ENCODE results near the gene MT1M.

Gene MT1M

DNA sequence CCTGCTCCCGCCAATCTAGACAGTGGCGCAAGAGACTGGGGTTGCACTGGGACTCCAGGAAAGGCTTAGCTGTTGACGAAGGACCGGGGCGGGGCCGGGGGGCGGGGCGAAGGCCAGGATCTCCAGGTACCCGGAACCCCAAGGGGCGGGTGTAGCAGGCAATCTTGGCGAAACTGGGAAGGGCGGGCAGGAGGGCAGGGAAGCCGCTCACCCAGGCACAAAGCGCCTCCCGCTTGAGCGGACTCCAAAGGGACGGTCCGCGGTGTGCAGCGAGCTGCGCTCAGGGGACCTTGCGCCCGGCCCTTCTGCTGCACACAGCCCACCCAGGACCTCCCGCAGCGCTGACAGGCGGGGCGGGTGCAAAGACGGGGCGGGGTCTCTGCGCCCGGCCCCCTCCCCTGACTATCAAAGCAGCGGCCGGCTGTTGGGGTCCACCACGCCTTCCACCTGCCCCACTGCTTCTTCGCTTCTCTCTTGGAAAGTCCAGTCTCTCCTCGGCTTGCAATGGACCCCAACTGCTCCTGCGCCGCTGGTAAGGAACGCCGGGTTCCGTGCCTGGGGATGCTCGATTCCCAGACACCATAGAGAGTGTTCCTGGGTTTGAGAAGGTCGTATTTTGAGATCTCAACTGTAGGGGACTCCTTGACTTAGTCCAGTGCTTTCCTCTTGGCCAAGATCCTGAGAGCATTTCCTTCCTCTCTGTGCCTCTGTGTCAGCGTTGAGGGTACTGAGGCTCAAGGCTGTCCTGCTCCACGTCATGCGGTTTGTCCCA is 25.3 kb downstream of the MT1M start, which contains the start of gene MT1F (continued):
- TF ChIP-seq, protein P1, sequence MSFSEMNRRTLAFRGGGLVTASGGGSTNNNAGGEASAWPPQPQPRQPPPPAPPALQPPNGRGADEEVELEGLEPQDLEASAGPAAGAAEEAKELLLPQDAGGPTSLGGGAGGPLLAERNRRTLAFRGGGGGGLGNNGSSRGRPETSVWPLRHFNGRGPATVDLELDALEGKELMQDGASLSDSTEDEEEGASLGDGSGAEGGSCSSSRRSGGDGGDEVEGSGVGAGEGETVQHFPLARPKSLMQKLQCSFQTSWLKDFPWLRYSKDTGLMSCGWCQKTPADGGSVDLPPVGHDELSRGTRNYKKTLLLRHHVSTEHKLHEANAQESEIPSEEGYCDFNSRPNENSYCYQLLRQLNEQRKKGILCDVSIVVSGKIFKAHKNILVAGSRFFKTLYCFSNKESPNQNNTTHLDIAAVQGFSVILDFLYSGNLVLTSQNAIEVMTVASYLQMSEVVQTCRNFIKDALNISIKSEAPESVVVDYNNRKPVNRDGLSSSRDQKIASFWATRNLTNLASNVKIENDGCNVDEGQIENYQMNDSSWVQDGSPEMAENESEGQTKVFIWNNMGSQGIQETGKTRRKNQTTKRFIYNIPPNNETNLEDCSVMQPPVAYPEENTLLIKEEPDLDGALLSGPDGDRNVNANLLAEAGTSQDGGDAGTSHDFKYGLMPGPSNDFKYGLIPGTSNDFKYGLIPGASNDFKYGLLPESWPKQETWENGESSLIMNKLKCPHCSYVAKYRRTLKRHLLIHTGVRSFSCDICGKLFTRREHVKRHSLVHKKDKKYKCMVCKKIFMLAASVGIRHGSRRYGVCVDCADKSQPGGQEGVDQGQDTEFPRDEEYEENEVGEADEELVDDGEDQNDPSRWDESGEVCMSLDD (tag by site-specific recombination; IDR thresholded peaks at IDR 0.05) = no peak
- TF ChIP-seq ZNF837 (tag by site-specific recombination; IDR thresholded peaks at IDR 0.05) (no peak), ZNF626 (tag by site-specific recombination; IDR thresholded peaks at IDR 0.05) (no peak), ZNF501 (tag by site-specific recombination; IDR thresholded peaks at IDR 0.05) (no peak), ZNF324 (tag by site-specific recombination; IDR thresholded peaks at IDR 0.05) (no peak), ZNF600 (tag by site-specific recombination; IDR thresholded peaks at IDR 0.05) (peak; percentile 77), SP2 (tag by site-specific recombination; IDR thresholded peaks at IDR 0.05) (peak; percentile 79), GLIS1 (tag by site-specific recombination; IDR thresholded peaks at IDR 0.05) (peak; percentile 79), ZNF623 (tag by site-specific recombination; IDR thresholded peaks at IDR 0.05) (no peak), ZNF10 (tag by site-specific recombination; IDR thresholded peaks at IDR 0.05) (no peak), KLF16 (tag by site-specific recombination; IDR thresholded peaks at IDR 0.05) (peak; percentile 57), ZNF473 (tag by site-specific recombination; IDR thresholded peaks at IDR 0.05) (no peak), FEZF1 (tag by site-specific recombination; IDR thresholded peaks at IDR 0.05) (no peak), MEIS1 (CRISPR knock-in tag; IDR thresholded peaks at IDR 0.05; ENCODE audit: borderline replicate concordance) (no peak), ZNF211 (tag by site-specific recombination; IDR thresholded peaks at IDR 0.05; ENCODE audit: low read depth) (no peak), ZNF169 (tag by site-specific recombination; IDR thresholded peaks at IDR 0.05) (no peak), PRDM4 (tag by site-specific recombination; IDR thresholded peaks at IDR 0.05) (no peak), TRIM28 (IDR thresholded peaks at IDR 0.05; ENCODE audit: borderline replicate concordance, low read length) (no peak), ZNF23 (tag by site-specific recombination; IDR thresholded peaks at IDR 0.05; ENCODE audit: borderline replicate concordance) (no peak), IKZF3 (tag by site-specific recombination; IDR thresholded peaks at IDR 0.05) (no peak), ZNF133 (tag by site-specific recombination; IDR thresholded peaks at IDR 0.05) (no peak), ZNF2 (tag by site-specific recombination; IDR thresholded peaks at IDR 0.05) (no peak), ZNF394 (tag by site-specific recombination; IDR thresholded peaks at IDR 0.05; ENCODE audit: borderline replicate concordance) (no peak)
- TF ChIP-seq, protein P2, sequence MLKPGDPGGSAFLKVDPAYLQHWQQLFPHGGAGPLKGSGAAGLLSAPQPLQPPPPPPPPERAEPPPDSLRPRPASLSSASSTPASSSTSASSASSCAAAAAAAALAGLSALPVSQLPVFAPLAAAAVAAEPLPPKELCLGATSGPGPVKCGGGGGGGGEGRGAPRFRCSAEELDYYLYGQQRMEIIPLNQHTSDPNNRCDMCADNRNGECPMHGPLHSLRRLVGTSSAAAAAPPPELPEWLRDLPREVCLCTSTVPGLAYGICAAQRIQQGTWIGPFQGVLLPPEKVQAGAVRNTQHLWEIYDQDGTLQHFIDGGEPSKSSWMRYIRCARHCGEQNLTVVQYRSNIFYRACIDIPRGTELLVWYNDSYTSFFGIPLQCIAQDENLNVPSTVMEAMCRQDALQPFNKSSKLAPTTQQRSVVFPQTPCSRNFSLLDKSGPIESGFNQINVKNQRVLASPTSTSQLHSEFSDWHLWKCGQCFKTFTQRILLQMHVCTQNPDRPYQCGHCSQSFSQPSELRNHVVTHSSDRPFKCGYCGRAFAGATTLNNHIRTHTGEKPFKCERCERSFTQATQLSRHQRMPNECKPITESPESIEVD (tag by site-specific recombination; IDR thresholded peaks at IDR 0.05) = no peak
- TF ChIP-seq, protein P3, sequence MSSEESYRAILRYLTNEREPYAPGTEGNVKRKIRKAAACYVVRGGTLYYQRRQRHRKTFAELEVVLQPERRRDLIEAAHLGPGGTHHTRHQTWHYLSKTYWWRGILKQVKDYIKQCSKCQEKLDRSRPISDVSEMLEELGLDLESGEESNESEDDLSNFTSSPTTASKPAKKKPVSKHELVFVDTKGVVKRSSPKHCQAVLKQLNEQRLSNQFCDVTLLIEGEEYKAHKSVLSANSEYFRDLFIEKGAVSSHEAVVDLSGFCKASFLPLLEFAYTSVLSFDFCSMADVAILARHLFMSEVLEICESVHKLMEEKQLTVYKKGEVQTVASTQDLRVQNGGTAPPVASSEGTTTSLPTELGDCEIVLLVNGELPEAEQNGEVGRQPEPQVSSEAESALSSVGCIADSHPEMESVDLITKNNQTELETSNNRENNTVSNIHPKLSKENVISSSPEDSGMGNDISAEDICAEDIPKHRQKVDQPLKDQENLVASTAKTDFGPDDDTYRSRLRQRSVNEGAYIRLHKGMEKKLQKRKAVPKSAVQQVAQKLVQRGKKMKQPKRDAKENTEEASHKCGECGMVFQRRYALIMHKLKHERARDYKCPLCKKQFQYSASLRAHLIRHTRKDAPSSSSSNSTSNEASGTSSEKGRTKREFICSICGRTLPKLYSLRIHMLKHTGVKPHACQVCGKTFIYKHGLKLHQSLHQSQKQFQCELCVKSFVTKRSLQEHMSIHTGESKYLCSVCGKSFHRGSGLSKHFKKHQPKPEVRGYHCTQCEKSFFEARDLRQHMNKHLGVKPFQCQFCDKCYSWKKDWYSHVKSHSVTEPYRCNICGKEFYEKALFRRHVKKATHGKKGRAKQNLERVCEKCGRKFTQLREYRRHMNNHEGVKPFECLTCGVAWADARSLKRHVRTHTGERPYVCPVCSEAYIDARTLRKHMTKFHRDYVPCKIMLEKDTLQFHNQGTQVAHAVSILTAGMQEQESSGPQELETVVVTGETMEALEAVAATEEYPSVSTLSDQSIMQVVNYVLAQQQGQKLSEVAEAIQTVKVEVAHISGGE (tag by site-specific recombination; conservative IDR thresholded peaks at IDR 0.05; ENCODE audit: low read depth) = peak; percentile 26; the same call in 1 of the 2 replicates
- TF ChIP-seq, protein P4, sequence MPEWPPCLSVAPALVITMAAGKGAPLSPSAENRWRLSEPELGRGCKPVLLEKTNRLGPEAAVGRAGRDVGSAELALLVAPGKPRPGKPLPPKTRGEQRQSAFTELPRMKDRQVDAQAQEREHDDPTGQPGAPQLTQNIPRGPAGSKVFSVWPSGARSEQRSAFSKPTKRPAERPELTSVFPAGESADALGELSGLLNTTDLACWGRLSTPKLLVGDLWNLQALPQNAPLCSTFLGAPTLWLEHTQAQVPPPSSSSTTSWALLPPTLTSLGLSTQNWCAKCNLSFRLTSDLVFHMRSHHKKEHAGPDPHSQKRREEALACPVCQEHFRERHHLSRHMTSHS (tag by site-specific recombination; IDR thresholded peaks at IDR 0.05) = no peak
- TF ChIP-seq, protein P5, sequence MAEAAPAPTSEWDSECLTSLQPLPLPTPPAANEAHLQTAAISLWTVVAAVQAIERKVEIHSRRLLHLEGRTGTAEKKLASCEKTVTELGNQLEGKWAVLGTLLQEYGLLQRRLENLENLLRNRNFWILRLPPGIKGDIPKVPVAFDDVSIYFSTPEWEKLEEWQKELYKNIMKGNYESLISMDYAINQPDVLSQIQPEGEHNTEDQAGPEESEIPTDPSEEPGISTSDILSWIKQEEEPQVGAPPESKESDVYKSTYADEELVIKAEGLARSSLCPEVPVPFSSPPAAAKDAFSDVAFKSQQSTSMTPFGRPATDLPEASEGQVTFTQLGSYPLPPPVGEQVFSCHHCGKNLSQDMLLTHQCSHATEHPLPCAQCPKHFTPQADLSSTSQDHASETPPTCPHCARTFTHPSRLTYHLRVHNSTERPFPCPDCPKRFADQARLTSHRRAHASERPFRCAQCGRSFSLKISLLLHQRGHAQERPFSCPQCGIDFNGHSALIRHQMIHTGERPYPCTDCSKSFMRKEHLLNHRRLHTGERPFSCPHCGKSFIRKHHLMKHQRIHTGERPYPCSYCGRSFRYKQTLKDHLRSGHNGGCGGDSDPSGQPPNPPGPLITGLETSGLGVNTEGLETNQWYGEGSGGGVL (tag by site-specific recombination; IDR thresholded peaks at IDR 0.05) = no peak; the same call in 1 of the 2 replicates
